ENCODE results near the gene MPZL2.

Gene MPZL2

DNA sequence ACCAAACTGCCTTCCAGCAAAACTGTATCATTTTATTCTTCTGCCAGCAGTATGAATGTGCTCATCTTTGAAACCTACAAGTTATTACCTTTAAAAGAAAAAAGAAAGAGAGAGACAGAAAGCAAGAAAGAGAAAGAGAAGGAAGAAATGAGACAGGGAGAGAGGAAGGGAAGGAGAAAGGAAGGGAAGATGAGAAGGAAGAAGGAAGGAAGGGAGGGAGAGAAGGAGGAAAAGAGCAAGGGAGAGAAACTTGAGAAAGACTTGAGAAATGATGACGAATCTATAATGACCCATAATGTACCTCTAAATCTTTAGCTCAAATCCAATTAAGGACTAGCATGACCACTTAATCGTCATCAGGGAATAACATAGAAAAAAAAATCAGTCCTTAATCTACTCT is 27.9 kb downstream of the MPZL2 start:
- Histone ChIP-seq H2AFZ (ENCODE audit: low read depth, low read length) (no peak overlapping the region), H4K20me1 (ENCODE audit: insufficient read depth, low read length) (no peaks in the 10 kb centered on the region), H3K9ac (ENCODE audit: low read length) (no peak overlapping the region), H3K79me2 (ENCODE audit: low read length) (no peaks in the 10 kb centered on the region), H3K4me1 (ENCODE audit: low read length) (0 out of 2 replicates have a peak, but pooled peaks cover 2% of the 10 kb centered on the region), H3K27ac (ENCODE audit: low read length) (no peak overlapping the region), H3K27me3 (ENCODE audit: low read depth, low read length) (no peaks in the 10 kb centered on the region), H3K36me3 (replicated peaks; ENCODE audit: low read depth, low read length) (no peaks in the 10 kb centered on the region), H3K9me3 (ENCODE audit: insufficient read depth, low read length) (no peaks in the 10 kb centered on the region), H3K4me2 (ENCODE audit: low read length) (no peak overlapping the region), H3K4me3 (ENCODE audit: low read length) (no peak overlapping the region)
- no peak for TF ChIP-seq EZH2phosphoT487 (IDR thresholded peaks at IDR 0.05; ENCODE audit: low read depth)
- TF ChIP-seq, protein P1, sequence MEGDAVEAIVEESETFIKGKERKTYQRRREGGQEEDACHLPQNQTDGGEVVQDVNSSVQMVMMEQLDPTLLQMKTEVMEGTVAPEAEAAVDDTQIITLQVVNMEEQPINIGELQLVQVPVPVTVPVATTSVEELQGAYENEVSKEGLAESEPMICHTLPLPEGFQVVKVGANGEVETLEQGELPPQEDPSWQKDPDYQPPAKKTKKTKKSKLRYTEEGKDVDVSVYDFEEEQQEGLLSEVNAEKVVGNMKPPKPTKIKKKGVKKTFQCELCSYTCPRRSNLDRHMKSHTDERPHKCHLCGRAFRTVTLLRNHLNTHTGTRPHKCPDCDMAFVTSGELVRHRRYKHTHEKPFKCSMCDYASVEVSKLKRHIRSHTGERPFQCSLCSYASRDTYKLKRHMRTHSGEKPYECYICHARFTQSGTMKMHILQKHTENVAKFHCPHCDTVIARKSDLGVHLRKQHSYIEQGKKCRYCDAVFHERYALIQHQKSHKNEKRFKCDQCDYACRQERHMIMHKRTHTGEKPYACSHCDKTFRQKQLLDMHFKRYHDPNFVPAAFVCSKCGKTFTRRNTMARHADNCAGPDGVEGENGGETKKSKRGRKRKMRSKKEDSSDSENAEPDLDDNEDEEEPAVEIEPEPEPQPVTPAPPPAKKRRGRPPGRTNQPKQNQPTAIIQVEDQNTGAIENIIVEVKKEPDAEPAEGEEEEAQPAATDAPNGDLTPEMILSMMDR (IDR thresholded peaks at IDR 0.05; ENCODE audit: low read depth, low read length), result no peak

DNA sequence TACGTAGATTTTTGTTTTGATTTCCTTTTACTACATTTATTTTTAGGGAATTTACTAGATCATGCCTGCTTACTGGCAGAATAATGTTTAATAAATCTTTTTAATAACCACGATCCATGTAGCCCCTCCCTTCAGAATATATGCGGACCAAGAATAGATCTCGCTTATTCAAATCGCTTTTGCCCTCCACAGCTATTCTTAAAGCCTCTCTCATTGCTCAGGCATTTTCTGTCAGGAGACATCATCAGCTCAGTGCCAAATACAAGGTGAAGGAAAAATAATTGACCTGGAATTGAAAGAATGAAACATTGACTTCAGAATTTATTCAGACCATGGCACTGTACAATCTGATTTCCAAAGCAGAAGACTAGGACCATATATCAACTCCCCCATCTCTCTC is 29.3 kb downstream of the MPZL2 start:
- no peaks in the 10 kb centered on the region for H3K27me3 ChIP-seq (ENCODE audit: low read depth, low read length)
- TF ChIP-seq EZH2phosphoT487 (IDR thresholded peaks at IDR 0.05; ENCODE audit: low read depth), result no peak
- TF ChIP-seq, protein P1 (IDR thresholded peaks at IDR 0.05; ENCODE audit: low read depth, low read length), result no peak
- H3K79me2 ChIP-seq (ENCODE audit: low read length), result no peaks in the 10 kb centered on the region
- H3K4me3 ChIP-seq (ENCODE audit: low read length), result no peak overlapping the region
- no peaks in the 10 kb centered on the region for H3K36me3 ChIP-seq (replicated peaks; ENCODE audit: low read depth, low read length)
- H3K9me3 ChIP-seq (ENCODE audit: insufficient read depth, low read length), result no peaks in the 10 kb centered on the region
- no peak overlapping the region for H2AFZ ChIP-seq (ENCODE audit: low read depth, low read length)
- no peak overlapping the region for H3K27ac ChIP-seq (ENCODE audit: low read length)
- H4K20me1 ChIP-seq (ENCODE audit: insufficient read depth, low read length), result no peaks in the 10 kb centered on the region
- no peaks in the 10 kb centered on the region for H3K4me1 ChIP-seq (ENCODE audit: low read length)
- no peak overlapping the region for H3K9ac ChIP-seq (ENCODE audit: low read length)
- no peak overlapping the region for H3K4me2 ChIP-seq (ENCODE audit: low read length)

DNA sequence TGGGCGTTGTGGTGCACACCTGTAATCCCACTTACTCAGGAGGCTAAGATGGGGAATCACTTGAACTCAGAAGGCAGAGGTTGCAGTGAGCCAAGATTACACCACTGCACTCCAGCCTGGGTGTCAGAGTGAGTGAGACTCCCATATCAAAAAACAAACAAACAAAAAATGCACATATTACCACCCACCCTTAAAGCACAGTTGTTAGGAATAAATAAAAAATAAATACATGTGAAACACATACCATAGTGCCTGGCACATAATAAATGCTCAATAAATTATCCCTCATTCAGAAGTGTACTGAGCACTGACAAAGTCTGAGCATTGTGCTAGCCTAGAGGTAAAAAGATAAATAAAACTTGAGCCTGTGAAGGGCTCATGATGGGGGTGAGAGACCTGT is 30.2 kb downstream of the MPZL2 start:
- no peaks in the 10 kb centered on the region for H3K36me3 ChIP-seq (replicated peaks; ENCODE audit: low read depth, low read length)
- no peak overlapping the region for H2AFZ ChIP-seq (ENCODE audit: low read depth, low read length)
- TF ChIP-seq, protein P1 (IDR thresholded peaks at IDR 0.05; ENCODE audit: low read depth, low read length), result no peak
- TF ChIP-seq EZH2phosphoT487 (IDR thresholded peaks at IDR 0.05; ENCODE audit: low read depth), result no peak
- H4K20me1 ChIP-seq (ENCODE audit: insufficient read depth, low read length), result no peaks in the 10 kb centered on the region
- H3K27me3 ChIP-seq (ENCODE audit: low read depth, low read length), result no peaks in the 10 kb centered on the region
- no peaks in the 10 kb centered on the region for H3K4me1 ChIP-seq (ENCODE audit: low read length)
- no peak overlapping the region for H3K27ac ChIP-seq (ENCODE audit: low read length)
- no peaks in the 10 kb centered on the region for H3K9me3 ChIP-seq (ENCODE audit: insufficient read depth, low read length)
- H3K4me3 ChIP-seq (ENCODE audit: low read length), result no peak overlapping the region
- H3K9ac ChIP-seq (ENCODE audit: low read length), result no peak overlapping the region
- no peaks in the 10 kb centered on the region for H3K79me2 ChIP-seq (ENCODE audit: low read length)
- H3K4me2 ChIP-seq (ENCODE audit: low read length), result no peak overlapping the region

DNA sequence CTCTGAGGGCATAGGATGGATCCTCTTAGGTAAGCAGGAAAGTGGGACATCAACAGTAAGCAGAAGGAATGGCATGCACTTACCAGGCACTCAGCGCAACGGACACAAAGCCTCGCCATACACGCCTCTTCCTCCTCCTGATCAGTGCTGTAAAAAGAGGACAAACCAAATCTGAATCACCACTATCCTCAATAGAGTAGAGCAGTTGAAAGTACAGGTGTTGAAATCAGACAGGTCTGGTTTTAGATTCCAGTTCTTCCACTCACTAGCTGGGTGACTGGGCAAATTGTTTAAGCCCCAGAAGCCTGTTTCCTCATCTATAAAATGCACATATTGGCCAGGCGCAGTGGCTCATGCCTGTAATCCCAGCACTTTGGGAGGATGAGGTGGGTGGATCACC is 30.7 kb downstream of the MPZL2 start:
- H3K27ac ChIP-seq (ENCODE audit: low read length), result no peak overlapping the region
- H2AFZ ChIP-seq (ENCODE audit: low read depth, low read length), result no peak overlapping the region
- H3K79me2 ChIP-seq (ENCODE audit: low read length), result no peaks in the 10 kb centered on the region

More for the DNA sequence above, 30.7 kb downstream of the MPZL2 start:
- no peak overlapping the region for H3K9ac ChIP-seq (ENCODE audit: low read length)
- no peaks in the 10 kb centered on the region for H3K9me3 ChIP-seq (ENCODE audit: insufficient read depth, low read length)
- H3K36me3 ChIP-seq (replicated peaks; ENCODE audit: low read depth, low read length), result no peaks in the 10 kb centered on the region
- H3K4me1 ChIP-seq (ENCODE audit: low read length), result peaks cover 3% of the 10 kb centered on the region
- no peak overlapping the region for H3K4me3 ChIP-seq (ENCODE audit: low read length)
- H3K4me2 ChIP-seq (ENCODE audit: low read length), result no peak overlapping the region
- H4K20me1 ChIP-seq (ENCODE audit: insufficient read depth, low read length), result no peaks in the 10 kb centered on the region
- no peaks in the 10 kb centered on the region for H3K27me3 ChIP-seq (ENCODE audit: low read depth, low read length)
- TF ChIP-seq, protein P1 (IDR thresholded peaks at IDR 0.05; ENCODE audit: low read depth, low read length), result no peak
- TF ChIP-seq EZH2phosphoT487 (IDR thresholded peaks at IDR 0.05; ENCODE audit: low read depth), result no peak
